GM10248 (cell line): ENCODE data around the gene LRRTM4.

ENCODE experiments used
- CTCF ChIA-PET: fragments of 300-600 bp; sonication (Branson Sonifier 250); formaldehyde crosslinking; extraction: SDS; loops from one replicate; lab custom pipeline; 2021; ENCODE audit warnings: antibody characterized with exemption; lab: Yijun Ruan, JAX
- POLR2A ChIA-PET: fragments of 350-650 bp; sonication (Branson Sonifier 250); formaldehyde crosslinking; extraction: SDS; loops from one replicate; lab custom pipeline; 2020; ENCODE audit warnings: antibody characterized with exemption; lab: Yijun Ruan, JAX
- DNase-seq: peaks from one replicate; pipeline ENCODE4 v3.0.0; 2012; ENCODE audit errors: extremely low spot score
- TF ChIP-seq, protein P1 (sequence below): IDR thresholded peaks from 2 replicates; pipeline ENCODE4 v1.5.1; 2012; ENCODE audit warnings: mild to moderate bottlenecking, low read depth; ENCODE audit errors: extremely low read depth, missing control alignments, control extremely low read depth

LRRTM4 gene

DNA sequence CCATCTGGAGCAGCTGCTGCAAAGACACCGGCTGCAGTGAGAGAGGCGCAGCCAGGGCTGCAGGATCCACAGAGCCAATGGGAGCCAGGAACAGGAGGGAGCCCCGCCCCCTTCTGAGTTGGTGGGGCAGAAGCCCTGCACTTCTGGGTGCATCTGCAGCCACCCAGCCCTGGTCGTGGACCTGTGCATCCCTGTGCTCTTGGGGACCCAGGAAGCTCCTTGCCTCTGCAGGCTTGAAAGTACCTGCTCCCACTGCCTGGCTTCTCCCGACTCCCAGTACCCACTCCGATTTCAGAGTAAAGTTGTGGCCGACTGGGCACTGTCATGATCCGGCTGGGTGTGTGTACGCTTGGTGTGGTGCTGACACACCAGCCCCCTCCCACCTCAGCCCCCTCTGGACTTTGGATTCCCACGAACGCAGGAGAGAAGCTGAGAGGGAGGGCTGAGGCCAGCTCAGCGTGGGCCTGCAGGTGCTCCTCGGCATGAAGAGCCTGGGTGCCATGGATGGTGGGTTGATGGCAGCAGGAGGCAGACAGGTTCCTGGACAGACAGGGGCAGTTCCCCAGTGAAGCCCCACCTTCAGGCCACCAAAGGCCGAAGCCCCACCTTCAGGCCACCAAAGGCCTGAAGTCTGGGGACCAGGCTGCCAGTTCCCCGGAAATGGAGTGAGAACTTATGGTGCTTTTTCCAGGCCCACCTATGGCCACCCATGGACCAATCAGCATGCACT lies 34.9 kb downstream of the LRRTM4 start:
- TF ChIP-seq, protein P1, sequence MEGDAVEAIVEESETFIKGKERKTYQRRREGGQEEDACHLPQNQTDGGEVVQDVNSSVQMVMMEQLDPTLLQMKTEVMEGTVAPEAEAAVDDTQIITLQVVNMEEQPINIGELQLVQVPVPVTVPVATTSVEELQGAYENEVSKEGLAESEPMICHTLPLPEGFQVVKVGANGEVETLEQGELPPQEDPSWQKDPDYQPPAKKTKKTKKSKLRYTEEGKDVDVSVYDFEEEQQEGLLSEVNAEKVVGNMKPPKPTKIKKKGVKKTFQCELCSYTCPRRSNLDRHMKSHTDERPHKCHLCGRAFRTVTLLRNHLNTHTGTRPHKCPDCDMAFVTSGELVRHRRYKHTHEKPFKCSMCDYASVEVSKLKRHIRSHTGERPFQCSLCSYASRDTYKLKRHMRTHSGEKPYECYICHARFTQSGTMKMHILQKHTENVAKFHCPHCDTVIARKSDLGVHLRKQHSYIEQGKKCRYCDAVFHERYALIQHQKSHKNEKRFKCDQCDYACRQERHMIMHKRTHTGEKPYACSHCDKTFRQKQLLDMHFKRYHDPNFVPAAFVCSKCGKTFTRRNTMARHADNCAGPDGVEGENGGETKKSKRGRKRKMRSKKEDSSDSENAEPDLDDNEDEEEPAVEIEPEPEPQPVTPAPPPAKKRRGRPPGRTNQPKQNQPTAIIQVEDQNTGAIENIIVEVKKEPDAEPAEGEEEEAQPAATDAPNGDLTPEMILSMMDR: no peak
- CTCF ChIA-PET: no interaction called here
- DNase-seq: no peak
- POLR2A ChIA-PET: no interaction called here

DNA sequence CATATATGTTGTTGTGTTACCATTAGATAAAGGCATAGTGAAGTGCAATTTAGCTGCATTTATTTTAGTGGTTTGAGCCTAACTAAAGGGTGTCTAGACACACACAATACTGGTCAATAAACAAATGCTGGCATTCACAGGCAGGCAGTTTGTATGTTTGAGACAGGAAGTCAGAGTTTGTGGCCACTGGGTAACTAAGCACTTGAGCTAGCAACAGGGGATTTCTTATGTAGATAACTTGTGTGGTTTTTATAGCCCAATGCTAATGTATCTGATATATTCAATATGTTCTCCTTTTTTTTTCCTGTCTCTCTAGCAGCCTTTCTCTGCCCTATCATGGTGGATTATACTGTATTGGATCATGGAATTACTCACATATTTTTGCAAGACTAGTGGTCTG lies 38.1 kb downstream of the LRRTM4 start:
- ChIA-PET CTCF (interaction anchor here (1.1 kb wide), 1 partner anchor 15 kb away, joined by 3 read pairs; no protein-coding TSS in a partner anchor), POLR2A (no interaction called here)
- TF ChIP-seq, protein P1: no peak
- no peak for DNase-seq

DNA sequence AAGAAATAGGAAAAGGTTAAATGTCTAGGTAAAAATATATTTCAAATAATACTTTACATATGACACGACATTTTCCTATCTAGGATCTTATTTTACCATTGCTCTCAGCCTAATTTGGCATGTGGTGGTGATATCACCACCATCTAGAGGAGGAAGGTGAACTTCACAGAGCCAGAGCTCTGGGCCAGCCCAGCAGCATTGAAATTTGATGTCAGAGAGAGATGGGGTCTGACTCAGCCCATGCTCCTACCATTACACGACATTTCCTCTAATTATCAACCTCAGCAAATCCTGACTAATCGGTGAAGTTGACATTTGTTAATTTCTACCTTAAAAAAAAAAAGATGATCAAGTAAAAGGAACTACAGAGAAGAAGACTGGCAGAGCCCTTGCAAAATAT lies 42.3 kb downstream of the LRRTM4 start:
- TF ChIP-seq, protein P1: no peak
- ChIA-PET POLR2A (no interaction called here), CTCF (no interaction called here)
- DNase-seq: no peak

DNA sequence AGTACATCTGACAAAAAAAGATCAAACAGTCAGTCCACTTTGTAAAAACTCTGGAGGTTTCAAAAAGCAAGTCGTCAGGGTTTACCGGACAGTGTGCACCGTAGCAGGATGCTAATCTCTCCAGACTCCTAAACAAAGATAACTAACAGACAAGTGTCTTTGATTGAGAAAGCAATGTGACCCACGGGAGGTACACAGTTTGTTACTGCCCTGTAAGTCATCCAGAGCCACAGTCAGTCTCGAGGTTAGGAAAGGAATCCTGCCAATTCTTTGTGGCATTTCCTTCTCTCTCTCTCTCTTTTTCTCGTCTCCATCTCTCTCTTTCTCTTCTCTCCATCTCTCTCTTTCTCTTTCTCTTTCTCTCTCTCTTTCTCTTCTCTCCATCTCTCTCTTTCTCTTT lies 42.8 kb downstream of the LRRTM4 start:
- TF ChIP-seq, protein P1: no peak
- POLR2A ChIA-PET: no interaction called here
- no peak for DNase-seq
- CTCF ChIA-PET: no interaction called here

DNA sequence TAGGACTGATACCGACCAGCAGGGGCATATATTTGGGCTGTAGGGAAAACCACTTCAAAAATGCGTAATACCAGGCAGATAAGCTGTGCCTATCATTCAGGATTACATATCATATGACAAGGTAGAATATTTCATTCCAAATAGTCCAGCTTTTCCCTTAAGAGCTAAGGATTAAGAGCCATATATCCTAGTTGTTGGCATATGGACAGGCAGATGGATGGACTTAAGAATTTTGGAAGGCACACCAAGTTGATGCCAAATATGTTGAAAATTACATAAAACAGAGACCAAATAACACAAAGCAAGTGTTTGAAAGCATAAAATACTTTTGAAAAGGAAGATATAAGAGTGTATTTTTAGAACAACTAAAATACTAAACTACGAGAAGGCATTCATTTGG lies 52.1 kb downstream of the LRRTM4 start:
- TF ChIP-seq, protein P1: no peak
- no peak for DNase-seq
- ChIA-PET POLR2A (no interaction called here), CTCF (no interaction called here)

DNA sequence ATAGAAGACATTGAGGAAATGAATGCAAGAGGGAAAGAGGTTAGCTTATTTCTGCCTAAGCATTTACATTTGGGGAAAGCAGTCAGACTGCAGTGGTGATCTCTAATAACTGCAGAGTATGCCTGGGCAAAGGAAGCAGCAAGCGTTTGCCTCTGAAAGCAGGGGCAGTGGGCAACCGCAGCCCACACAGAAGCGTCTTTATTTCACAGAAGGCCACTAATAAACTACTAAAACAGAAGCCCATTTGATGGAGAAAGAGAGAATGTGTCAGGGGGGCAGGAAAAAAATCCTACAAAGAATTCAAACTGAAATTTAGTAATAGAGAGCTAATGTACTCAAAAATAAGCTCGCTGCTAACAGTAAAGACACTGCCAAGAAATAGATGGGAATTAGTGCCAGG lies 53.1 kb downstream of the LRRTM4 start:
- TF ChIP-seq, protein P1: no peak
- CTCF ChIA-PET: interaction anchor here (1.0 kb wide), 1 partner anchor 14 kb away, joined by 3 read pairs; no protein-coding TSS in a partner anchor
- DNase-seq: no peak

More for the DNA sequence above, 53.1 kb downstream of the LRRTM4 start:
- POLR2A ChIA-PET: no interaction called here
